HG02970 (cell line): ENCODE results near the gene GOLGA2.
"Not testable (repeated sequence)": the region's sequence is repeated elsewhere in the genome, so short reads cannot be mapped to it uniquely, and the experiment has no call there.

ENCODE experiments used
- ATAC-seq: cut with Tn5 transposase; IDR thresholded peaks from one replicate; pipeline ENCODE4 v1.9.1; 2021; ENCODE audit warnings: mild to moderate bottlenecking, moderate library complexity, moderate number of reproducible peaks; ENCODE audit not compliant: unreplicated experiment, low FRiP score

GOLGA2 gene

GRCh38 chr9:128244837-128245231, 31.0 kb downstream of the GOLGA2 start:
- no peak for ATAC-seq

- ATAC-seq = no peak
These were observed 31.5 kb downstream of the GOLGA2 start for GRCh38 chr9:128244091-128244836.

GRCh38 chr9:128243215-128244018, 32.4 kb downstream of the GOLGA2 start:
- no peak for ATAC-seq

GRCh38 chr9:128242828-128243214, 33.0 kb downstream of the GOLGA2 start:
- no peak for ATAC-seq

GRCh38 chr9:128242124-128242523, 33.7 kb downstream of the GOLGA2 start:
- ATAC-seq = no peak

- no peak for ATAC-seq
These were observed 41.9 kb downstream of the GOLGA2 start for GRCh38 chr9:128233817-128234406.

GRCh38 chr9:128232528-128233428, 43.0 kb downstream of the GOLGA2 start:
- ATAC-seq = no peak

GRCh38 chr9:128231638-128232527, 43.9 kb downstream of the GOLGA2 start:
- no peak for ATAC-seq

- ATAC-seq = not testable (repeated sequence)
These were observed 44.9 kb downstream of the GOLGA2 start for GRCh38 chr9:128230897-128231296.

GRCh38 chr9:128226412-128226801, 49.4 kb downstream of the GOLGA2 start:
- no peak for ATAC-seq

GRCh38 chr9:128225770-128226411, 49.9 kb downstream of the GOLGA2 start:
- ATAC-seq = no peak

- ATAC-seq = no peak
These were observed 50.9 kb downstream of the GOLGA2 start for GRCh38 chr9:128224877-128225276.

GRCh38 chr9:128222880-128223670, 52.7 kb downstream of the GOLGA2 start:
- no peak for ATAC-seq

- no peak for ATAC-seq
These were observed 53.8 kb downstream of the GOLGA2 start for GRCh38 chr9:128222026-128222425.

- ATAC-seq = no peak
These were observed 56.0 kb downstream of the GOLGA2 start for GRCh38 chr9:128219831-128220230.

- ATAC-seq = no peak
These were observed 57.1 kb downstream of the GOLGA2 start for GRCh38 chr9:128218518-128219389.

- ATAC-seq = no peak
These were observed 57.7 kb downstream of the GOLGA2 start for GRCh38 chr9:128218172-128218517.
